Measurements from ENCODE around the gene SDR39U1.
A peak's percentile ranks its signal among the peaks of the same experiment; 100 is the strongest.

Gene SDR39U1

GRCh38 chr14:24430143-24430681 is 12.4 kb downstream of the SDR39U1 start:
- peak; percentile 50 to 58 for DNase-seq (ENCODE audit: low read depth in 2 of 2)

DNA sequence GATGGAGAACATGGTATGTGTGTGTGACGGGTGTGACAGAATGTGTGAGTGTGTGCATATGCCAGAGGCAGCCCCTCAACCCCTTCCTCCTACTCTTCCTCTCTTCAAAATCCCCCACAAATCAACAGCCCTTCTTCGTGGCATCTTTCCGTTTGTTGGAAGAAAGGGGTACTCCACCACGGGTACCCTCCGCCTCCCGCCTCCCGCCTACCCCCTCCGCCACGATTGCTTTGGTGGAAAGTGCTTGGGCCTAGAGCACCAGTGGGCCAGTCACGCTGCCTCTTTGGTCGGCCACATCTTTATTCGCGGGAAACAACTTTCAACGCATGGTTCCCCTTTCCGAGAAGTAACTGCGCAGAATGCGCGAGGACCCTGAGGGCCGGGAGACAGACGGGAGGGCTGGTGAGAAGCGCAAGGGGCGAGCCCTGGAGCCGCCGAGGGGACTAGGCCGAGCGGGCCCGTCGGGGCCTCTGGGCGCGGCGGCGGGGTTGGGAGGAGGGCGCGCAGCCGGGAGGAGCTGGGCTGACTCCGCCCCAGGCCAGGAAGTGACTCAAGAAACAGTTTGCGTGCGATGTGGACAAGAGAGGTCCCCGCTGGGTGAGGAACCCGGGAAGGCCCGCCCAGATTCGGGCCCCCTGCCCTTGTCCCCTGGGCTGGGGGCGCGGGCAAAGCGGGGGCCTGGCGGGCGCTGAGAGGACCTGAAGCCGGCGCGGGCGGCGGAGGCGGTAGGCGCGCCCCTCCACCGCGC is 13.0 kb downstream of the SDR39U1 start, which contains the start of the genes CBLN3 and KHNYN:
CBLN3 (minus strand) TSS at position 274 of the 748 bp plus-strand sequence. CDS start 614 bp downstream, outside the sequence.
KHNYN (plus strand) TSS at position 560 of the 748 bp plus-strand sequence. CDS start 777 bp downstream, outside the sequence.
- DNase-seq (ENCODE audit: low read depth in 2 of 2) = peak; percentile 82

- DNase-seq (ENCODE audit: low read depth in 2 of 2) = no peak
Observed at GRCh38 chr14:24428628-24429394, 13.8 kb downstream of the SDR39U1 start.

DNA sequence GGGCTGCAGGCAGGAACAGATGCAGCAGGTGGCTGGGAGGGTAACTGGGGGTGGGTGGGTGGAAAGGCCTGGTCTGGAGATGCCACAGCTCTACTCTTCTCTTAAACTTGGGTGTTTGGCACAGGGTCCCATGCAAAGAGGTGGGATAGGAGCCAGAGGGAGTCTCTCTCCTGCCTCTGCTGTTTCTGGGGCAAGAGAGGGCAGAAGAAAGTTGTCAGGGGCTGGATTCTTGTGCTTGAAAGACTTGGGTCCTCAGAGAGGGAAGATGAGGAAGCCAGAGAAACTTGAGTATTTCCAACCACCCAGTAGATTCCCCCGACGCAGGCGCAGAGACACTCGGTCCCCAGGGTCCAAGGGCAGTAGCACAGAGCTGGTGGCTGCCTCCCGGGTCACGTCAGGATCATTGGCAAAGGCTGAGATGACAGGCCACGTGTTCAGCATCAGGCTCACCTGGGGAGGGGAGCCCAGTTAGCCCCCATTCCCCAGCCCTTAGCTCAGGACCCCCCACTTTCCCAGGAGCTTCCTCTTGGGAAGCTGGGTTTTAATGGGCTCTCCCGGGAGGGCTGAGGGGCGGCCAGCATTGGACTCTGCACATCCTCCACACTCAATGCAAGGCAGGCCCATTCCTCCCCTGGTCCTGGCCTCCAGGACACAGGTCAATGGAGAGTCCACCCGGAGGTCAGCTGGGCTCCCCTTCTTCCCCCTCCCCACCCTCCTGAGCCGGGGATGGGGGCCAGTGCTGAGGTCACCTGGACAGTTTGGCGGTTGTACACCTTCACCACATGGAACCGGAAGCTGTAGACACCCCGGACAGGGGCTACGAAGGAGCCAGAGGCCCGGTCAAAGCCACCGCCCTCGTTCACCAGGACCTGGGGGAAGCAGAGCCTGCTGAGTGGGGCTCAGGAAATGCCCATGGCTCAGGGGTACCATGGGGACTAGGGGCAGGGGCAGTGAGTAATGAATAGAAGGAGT is 14.8 kb downstream of the SDR39U1 start:
- no peak for DNase-seq (ENCODE audit: low read depth in 2 of 2)

GRCh38 chr14:24426912-24427536 is 15.6 kb downstream of the SDR39U1 start:
- DNase-seq (ENCODE audit: low read depth in 2 of 2) = no peak

GRCh38 chr14:24426150-24426911 is 16.2 kb downstream of the SDR39U1 start:
- no peak for DNase-seq (ENCODE audit: low read depth in 2 of 2)

DNA sequence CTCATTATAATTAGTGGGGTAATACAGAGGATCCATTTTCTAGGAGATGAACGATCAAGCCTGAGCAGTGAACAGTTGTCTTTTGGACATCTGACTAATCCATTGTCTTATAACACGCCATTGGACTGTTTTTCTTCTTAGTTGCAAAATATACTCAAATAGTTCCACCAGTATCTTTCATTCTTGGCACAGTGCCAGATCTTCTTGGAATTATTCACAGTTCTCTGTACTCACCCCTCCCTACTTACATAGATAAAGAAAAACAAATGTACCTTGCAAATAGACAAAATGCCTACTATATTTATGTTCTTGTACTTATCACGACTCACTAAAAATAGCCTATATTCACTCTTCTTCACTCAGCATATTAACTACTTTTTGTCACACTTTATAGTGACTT is 16.9 kb downstream of the SDR39U1 start:
- DNase-seq (ENCODE audit: low read depth in 2 of 2) = no peak

GRCh38 chr14:24422694-24423601 is 19.6 kb downstream of the SDR39U1 start:
- DNase-seq (ENCODE audit: low read depth in 2 of 2) = no peak

DNA sequence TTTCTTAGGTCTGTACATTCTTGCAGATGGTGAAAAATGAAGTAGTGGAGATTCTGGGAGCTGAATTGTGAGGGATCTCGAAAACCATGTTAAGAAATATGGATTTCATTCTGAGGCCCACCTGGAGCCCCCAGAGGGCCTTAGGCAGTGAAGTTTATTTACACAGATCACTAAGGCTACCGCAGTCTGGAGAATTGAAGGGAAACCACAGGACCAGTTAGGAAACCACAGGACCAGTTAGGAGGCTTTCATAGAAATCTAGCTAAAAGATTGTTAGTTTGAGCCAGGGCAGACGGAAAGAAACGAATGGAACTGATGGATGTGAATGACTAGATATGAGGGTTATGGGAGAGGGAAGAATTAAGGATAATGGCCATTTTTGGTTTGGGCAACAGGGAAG is 20.3 kb downstream of the SDR39U1 start:
- no peak for DNase-seq (ENCODE audit: low read depth in 2 of 2)

DNA sequence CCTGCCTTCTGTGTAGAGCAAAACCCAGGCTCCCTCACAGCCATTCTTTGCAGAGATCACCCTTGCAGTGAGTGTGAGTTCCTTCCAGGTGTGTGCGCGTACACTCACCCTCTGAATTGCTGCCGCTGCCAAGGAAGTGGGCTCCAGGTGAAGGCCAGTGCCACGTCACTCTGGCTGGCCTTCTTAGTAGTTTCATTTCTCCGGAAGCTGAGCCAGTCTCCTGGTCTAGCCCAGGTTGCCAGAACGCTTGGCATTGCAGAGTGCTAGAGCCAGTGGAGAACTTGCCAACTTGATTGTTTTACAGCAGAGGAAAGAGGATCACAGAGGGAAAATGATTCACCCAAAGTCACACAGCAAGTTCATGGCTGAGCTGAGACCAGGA is 24.1 kb downstream of the SDR39U1 start:
- no peak for DNase-seq (ENCODE audit: low read depth in 2 of 2)

DNA sequence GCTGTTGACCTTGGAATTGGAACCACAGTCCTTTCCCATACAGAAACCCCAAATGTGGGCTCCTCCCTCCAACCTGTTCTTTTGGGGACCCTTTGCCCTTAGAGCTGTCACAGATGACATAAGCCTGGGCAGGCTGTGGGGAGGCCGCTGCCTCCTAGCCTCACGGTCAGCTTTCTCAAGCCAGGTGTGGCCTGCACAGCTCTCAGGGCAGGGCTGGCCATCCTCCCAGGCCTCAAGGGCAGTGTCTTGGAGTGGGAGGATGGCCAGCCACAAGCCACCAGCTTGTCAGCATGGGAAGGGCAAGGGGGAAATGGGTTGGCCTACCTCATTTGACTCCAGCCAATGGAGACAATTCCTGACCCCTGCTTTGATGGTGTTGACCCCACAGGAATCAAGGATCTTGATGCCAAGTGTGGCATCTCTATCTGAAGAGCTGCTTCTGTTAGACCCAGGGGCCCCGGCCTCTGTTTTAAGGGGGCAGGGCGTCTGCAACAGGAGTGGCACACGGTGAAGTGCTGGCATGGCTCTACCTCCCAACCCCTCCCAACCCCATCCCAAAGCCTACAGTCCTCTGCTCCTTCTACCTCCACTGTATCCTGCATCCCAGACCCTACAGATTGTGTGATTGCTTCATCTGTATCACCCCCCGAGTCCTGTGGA is 24.6 kb downstream of the SDR39U1 start:
- no peak for DNase-seq (ENCODE audit: low read depth in 2 of 2)

DNA sequence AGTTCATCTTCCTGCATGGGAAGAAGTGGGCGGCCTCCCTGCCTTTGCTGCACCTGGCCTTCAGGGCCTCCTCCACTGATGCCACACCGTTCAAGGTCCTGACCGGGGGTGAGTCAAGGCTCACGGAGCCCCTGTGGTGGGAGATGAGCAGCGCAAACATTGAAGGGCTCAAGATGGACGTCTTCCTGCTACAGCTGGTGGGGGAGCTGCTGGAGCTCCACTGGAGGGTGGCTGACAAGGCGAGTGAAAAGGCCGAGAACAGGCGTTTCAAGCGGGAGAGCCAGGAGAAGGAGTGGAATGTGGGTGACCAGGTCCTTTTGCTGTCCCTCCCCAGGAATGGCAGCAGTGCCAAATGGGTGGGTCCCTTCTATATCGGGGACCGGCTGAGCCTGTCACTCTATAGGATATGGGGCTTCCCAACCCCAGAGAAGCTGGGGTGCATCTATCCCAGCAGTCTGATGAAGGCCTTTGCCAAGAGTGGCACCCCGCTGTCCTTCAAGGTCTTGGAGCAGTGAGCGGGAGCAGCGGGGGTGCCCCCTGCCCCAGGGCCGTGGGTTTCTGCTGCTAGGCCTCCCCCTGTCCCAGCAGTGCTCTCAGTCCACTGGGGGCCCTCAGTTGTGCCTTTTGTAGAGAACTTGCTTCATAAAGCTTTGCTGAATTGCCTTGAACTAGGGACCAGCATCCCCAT is 25.5 kb downstream of the SDR39U1 start:
- no peak for DNase-seq (ENCODE audit: low read depth in 2 of 2)

GRCh38 chr14:24416254-24416931 is 26.2 kb downstream of the SDR39U1 start:
- DNase-seq (ENCODE audit: low read depth in 2 of 2) = no peak

- no peak for DNase-seq (ENCODE audit: low read depth in 2 of 2)
Observed at GRCh38 chr14:24415421-24416253, 26.9 kb downstream of the SDR39U1 start.

DNA sequence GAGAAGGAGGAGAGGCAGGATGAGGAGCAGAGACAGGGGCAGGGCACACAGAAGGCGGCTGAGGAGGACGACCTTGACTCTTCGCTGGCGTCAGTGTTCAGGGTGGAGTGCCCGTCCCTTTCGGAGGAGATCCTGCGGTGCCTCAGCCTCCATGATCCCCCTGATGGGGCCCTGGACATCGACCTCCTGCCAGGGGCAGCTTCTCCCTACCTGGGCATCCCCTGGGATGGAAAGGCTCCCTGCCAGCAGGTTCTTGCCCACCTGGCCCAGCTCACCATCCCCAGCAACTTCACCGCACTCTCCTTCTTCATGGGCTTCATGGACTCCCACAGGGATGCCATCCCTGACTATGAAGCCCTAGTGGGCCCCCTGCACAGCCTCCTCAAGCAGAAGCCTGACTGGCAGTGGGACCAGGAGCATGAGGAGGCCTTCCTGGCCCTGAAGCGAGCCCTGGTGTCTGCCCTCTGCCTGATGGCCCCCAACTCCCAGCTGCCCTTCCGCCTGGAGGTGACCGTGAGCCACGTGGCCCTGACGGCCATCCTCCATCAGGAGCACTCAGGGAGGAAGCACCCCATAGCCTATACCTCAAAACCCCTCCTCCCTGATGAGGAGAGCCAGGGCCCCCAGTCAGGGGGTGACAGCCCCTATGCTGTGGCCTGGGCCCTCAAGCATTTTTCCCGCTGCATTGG is 27.7 kb downstream of the SDR39U1 start:
- DNase-seq (ENCODE audit: low read depth in 2 of 2) = no peak

- no peak for DNase-seq (ENCODE audit: low read depth in 2 of 2)
Observed at GRCh38 chr14:24414077-24414476, 28.5 kb downstream of the SDR39U1 start.
